ENCODE data around the gene TIFAB.

GRCh38 chr5:135472141-135472540, 20.0 kb upstream of the TIFAB start:
- no peak for TF ChIP-seq EZH2phosphoT487 (IDR thresholded peaks at IDR 0.05; ENCODE audit: borderline replicate concordance, low read length)
- no peak for TF ChIP-seq EZH2 (IDR thresholded peaks at IDR 0.05; ENCODE audit: low read length, unreplicated experiment)
- no peak for TF ChIP-seq CTCF (conservative IDR thresholded peaks at IDR 0.05; ENCODE audit: low read depth, low read length)
